HG02763 (cell line): Measurements from ENCODE around the gene HOXD12.

Source experiments
- ATAC-seq: cut with Tn5 transposase; IDR thresholded peaks from one replicate; pipeline ENCODE4 v1.9.1; 2021; ENCODE audit warnings: mild to moderate bottlenecking, moderate library complexity; ENCODE audit not compliant: unreplicated experiment

HOXD12 gene

DNA sequence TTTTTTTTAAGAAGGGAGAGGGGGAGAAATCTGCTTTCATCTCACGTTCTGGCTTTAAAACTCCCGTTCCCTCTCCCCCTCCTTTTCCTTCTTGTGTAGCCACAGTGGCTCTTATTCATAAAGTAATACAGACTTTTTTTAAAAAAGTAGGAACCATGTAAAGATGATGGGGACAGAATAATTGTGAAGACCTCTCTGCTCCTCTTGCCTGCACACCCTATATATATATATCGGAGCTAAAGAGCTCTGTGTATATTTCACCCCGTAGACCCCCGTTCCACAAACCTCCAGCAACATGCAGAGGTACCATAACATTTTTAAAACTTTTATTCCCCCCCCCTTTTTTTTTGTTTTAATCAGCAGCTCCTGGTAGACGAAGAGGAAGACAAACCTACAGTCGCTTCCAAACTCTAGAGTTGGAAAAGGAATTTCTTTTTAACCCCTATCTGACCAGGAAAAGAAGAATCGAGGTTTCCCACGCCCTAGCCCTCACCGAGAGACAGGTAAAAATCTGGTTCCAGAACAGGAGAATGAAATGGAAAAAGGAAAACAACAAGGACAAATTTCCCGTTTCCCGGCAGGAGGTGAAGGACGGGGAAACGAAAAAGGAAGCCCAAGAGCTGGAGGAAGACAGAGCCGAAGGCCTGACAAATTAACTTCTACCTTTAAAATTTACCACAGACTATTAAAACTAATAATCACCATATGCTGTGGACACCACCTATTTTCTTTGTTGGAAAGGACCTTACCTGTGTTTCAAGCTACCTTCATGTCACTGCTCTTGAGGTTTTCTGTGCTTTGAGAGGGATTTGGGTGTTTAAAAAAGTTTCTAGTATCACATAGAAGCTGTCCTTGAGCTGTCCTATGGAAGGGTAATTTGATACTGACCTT is 31.6 kb downstream of the HOXD12 start:
- no peak for ATAC-seq

GRCh38 chr2:176131848-176132158 is 32.2 kb downstream of the HOXD12 start:
- ATAC-seq: no peak

GRCh38 chr2:176132205-176133171 is 32.9 kb downstream of the HOXD12 start:
- ATAC-seq: no peak

DNA sequence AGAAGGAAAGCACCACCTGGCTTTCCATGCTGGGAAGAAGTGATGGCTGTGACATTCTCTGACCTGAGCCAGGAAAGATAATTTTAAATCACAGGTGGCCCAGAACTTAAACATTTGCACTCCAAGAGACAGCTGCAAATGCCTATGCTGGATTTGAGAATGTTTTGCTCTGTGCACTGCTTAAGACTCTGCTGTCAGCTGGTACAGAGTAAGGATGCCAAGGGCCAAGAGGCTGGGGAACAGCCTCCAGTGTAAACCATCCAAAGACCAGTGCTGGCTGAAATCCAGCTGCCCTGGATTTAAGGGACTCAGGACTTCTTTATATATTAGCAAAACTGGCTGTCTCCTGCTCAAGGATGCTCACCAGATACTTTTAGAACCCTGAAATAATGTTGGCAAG is 33.8 kb downstream of the HOXD12 start:
- ATAC-seq: no peak

- ATAC-seq: no peak
Measured at GRCh38 chr2:176134035-176134434, 34.4 kb downstream of the HOXD12 start.

DNA sequence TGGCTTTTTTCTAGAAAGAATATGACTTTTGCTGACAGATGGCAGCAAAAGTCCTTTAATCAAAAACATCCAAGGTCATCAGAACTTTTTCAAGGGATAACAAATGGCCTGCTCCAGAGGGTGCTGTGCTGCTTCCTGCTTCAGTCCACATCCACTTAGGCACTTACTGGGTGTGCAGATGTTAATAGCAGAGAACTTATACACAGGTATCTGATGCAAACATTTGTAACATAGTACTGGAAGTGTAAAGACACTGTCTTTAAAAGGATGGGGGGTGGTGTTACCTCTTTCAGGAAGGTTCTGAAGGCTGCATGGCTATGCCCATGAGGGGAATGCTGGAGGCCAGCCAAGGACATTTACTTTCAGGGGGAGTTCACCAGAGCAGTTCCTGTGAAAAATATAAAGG is 35.4 kb downstream of the HOXD12 start:
- ATAC-seq: no peak

DNA sequence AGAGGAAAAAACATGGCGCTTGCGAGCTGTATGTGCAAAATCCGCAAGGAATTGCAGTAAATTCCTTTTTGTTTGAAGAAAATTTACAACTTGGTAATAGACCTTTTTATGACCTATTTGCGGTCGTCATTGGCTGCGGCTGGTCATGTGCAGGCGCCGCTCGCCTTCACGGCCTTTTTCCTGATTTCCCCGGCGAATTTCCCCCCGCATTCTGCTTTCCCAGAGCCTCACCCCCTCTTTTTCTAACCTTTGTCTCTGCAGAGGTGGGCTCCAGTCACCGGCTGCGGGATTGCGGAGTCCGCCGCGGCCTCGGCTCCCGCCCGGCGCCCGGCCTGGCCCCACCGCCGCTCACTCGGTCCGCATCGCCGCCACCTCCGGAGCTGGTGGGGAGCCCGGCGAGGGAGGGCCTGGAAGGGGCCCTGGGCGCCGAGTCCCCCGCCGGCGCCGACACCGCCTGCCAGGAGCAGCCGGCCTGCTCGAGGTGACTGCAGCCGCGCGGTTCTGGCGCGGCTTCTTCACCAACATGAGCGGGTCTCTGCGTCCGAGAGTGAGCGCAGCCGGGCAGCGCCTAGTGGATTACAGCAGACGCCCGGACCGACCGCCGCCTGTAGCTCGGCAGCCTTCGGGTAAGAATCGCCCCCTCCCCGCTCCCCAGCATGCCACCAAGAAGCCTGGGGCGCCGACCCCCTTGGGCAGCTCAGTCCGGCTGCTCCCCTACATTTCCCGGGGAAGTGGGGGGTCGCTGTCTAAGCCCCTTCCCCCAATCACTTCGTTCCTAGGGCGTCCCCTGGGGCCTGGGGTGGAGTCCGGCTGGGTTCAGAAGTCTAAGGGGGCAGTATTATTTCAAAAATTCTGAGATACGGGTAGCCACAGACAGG is 37.0 kb downstream of the HOXD12 start:
- no peak for ATAC-seq

DNA sequence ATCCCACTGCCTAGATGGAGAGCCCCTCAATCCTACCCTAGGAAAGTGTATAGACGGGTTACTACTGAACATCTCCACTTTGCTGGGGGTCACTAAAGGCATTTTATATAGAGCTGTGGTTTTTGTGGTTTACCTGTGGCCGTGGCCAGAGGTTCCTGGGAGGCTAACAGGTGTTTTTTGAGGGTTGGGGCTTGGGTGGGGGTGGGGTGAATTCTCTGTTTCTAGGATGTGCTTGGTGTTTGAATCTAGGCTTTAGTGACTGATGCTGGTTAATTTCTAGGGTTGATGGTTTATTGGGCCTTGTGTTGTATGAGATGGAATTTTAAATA is 37.6 kb downstream of the HOXD12 start:
- ATAC-seq: no peak

DNA sequence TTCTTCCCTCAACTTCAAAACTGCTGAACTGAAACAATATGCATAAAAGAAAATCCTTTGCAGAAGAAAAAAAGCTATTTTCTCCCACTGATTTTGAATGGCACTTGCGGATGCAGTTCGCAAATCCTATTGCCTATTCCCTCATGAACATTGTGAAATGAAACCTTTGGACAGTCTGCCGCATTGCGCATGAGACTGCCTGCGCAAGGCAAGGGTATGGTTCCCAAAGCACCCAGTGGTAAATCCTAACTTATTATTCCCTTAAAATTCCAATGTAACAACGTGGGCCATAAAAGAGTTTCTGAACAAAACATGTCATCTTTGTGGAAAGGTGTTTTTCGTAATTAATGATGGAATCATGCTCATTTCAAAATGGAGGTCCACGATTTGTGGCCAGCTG is 38.3 kb downstream of the HOXD12 start:
- ATAC-seq: no peak

DNA sequence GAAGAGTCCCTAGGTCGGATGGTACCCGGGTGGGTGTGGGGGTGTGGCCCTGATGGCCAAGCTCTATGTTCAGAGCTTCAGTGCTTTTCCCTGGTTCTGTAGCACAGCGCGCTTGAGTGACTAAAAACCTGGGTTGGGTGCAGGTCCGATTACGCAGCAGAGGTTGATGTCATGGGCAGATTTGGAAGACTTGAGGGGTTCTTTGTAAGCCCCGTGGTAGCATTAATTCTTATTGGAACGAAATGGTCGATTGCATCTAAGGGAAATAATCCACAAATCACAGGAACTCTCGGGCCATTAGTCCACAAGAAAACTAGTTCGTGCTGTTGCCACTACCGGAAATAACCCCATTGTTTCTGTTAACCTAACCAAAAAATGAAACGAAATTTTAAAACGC is 38.9 kb downstream of the HOXD12 start:
- no peak for ATAC-seq

DNA sequence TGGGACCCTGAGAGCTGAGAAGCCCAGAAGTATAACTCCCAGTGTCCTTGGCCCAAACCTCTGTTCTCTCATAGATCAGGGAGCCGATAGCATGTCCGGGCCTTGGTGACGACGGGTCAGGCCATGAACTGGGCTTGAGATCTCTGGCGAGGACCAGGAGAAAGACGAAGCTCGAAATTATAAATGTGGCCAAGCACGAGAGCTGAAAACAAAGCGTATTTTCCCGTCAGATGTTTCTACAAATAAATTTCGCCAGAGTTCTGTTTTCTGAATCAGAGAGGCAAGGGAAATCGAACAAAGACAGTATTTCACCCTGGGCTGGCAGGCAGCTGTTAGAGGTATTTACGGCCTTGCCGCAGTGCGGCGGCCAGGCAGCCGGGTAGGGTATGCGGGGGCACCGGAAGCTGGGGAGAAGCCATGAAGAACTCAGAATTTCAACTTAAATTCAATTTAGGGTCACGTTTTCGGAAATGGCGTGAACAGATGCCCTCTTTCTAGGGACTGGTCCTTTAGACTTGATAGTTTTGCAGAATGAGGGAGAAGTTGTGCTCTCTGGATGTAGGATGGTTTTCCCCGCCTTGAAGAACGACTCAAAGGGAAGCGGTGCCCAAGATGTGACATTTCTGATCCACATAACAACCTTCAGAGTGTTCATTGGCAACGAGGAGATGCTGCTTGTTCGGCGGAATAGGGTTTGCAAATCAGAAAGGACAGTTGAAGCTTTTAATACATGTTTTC is 39.5 kb downstream of the HOXD12 start:
- no peak for ATAC-seq

DNA sequence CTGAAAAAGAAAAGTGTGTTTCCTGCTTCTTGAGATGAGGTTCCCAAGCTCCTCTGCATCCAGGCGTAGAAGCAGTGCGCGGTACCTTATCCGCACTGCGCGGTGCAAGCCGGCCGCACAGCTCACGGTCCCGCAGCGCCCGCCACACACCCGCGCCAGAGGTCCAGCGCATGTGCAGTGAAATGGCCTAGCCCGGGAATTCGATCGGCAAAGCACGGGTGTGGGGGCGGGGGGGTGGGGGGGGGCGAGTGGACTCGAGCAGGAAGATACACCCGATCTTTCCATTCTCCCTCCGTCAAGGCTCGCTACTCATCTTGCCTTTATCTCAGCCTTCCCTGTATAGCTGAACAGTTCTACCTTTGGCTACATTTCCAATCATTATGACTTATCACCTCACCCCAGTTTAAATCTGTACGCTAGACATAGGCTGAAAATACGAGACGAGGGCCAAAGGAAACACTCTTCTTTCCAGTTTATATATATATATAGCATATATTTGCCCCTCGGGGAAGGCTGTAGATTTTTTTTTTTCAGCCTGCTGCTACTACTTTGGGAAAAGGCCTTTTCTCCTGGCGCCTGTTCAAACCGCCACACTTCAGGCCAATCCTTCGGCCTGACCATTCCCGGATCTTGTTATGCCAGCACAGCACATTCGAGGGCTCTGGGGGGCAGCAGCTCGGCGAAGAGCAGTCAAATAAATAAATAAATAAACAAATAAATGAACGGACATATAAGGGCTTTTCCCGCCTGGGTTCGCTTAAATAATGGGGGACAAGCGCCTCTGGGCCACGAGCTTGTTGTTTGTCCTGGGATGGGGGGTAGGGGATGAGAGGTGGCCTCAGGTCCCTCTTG is 40.3 kb downstream of the HOXD12 start:
- ATAC-seq: no peak

GRCh38 chr2:176140513-176141317 is 41.1 kb downstream of the HOXD12 start:
- peak; percentile 90 for ATAC-seq

DNA sequence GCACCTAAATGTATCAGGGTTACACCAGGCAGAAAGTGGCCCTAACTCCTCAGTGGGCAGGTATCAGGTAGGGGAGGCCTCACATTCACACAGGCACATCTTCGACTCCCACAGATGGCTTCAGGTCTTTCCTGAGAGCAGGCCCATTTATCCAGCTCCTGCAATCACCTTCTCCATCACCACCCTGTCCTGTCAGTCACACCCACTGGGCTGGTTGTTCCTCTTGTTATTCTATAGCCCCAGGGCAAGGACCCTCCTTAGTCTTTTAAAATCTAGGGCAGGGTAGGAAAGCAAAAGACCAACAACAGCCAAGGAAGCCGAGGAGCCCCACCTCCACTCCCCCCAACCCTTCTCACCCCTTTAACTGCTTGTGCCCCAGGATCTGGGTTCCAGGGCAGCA is 42.7 kb downstream of the HOXD12 start:
- no peak for ATAC-seq

GRCh38 chr2:176145085-176145969 is 45.7 kb downstream of the HOXD12 start:
- ATAC-seq: no peak

DNA sequence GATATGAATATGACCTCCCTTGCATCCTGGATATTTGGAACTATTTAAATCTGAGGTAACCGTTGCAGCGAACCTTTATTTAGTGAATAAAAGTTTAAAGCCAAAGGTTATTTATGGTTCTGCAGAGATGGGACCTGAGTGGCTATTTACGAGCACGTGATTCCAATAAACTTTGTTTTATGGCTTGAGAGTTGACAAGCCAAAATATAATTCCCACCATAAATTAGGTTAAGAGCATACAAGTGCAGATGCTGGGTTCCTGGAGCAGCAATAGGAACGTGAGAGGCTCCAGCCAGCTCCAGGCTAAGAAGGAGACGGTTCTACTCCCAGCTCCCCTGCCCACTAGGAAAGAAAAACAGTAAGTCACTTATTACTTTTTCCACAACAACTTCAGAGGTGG is 46.5 kb downstream of the HOXD12 start:
- ATAC-seq: no peak

DNA sequence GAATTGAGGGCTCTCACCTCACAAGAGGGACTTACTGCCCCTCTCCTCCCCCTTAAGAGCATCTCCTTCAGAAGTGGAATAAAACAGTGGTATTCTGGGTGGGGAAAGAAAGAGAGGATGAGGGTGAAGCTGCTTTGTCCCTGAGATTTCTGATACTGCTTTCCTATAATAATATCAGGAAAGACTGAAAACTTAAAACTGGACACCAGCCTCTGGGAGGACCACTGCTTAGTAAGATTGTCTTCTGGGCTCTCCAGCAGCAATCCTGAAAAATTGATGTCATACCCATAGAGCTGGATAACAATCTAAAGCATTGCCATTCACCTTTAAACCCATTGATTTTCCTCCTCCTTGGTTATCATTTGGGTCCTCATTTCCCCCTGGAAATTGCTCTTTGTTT is 47.0 kb downstream of the HOXD12 start:
- no peak for ATAC-seq
